ENCODE measurements around the gene RBM44.

Gene RBM44

GRCh38 chr2:237883951-237884446 is 85.4 kb downstream of the RBM44 start:
- Histone ChIP-seq H3K9me3 (replicated peaks in 1 of 11) (no peaks in the 10 kb centered on the region), H3K4me3 (no peak overlapping the region), H3K27me3 (no peaks in the 10 kb centered on the region)

GRCh38 chr2:237884681-237885080 is 86.1 kb downstream of the RBM44 start:
- TF ChIP-seq Cebpa-rat (IDR thresholded peaks at IDR 0.05): no peak
- Histone ChIP-seq H3K27me3 (no peaks in the 10 kb centered on the region), H3K9me3 (replicated peaks in 1 of 11) (no peaks in the 10 kb centered on the region), H3K4me3 (no peak overlapping the region), H3K9ac (no peak overlapping the region), H4K20me1 (no peaks in the 10 kb centered on the region), H3K27ac (no peak overlapping the region), H3K36me3 (no peaks in the 10 kb centered on the region), H3K4me1 (peaks cover 0 to 12% (median 0%) of the 10 kb centered on the region in 10 experiments; a peak in 6 of 20 replicates), H3K4me2 (no peak overlapping the region)

More at GRCh38 chr2:237883951-237884446, 85.4 kb downstream of the RBM44 start:
- H3K27ac ChIP-seq: no peak overlapping the region
- no peaks in the 10 kb centered on the region for H4K20me1 ChIP-seq
- H3K36me3 ChIP-seq: no peaks in the 10 kb centered on the region
- H3K4me2 ChIP-seq: no peak overlapping the region
- H3K4me1 ChIP-seq: peaks cover 0 to 12% (median 0%) of the 10 kb centered on the region in 10 experiments; a peak in 6 of 20 replicates
- H3K9ac ChIP-seq: no peak overlapping the region
- TF ChIP-seq Cebpa-rat (IDR thresholded peaks at IDR 0.05): no peak

- no peaks in the 10 kb centered on the region for H3K36me3 ChIP-seq
Measured at GRCh38 chr2:237885111-237885930, 86.7 kb downstream of the RBM44 start.

GRCh38 chr2:237885931-237886684 is 87.5 kb downstream of the RBM44 start:
- Histone ChIP-seq H3K36me3 (no peaks in the 10 kb centered on the region), H3K9ac (no peak overlapping the region), H4K20me1 (no peaks in the 10 kb centered on the region), H3K4me1 (peaks cover 0 to 12% (median 0%) of the 10 kb centered on the region in 10 experiments; a peak in 6 of 20 replicates), H3K9me3 (replicated peaks in 1 of 11) (no peaks in the 10 kb centered on the region), H3K4me2 (no peak overlapping the region), H3K27me3 (no peaks in the 10 kb centered on the region), H3K27ac (no peak overlapping the region), H3K4me3 (no peak overlapping the region)
- no peak for TF ChIP-seq Cebpa-rat (IDR thresholded peaks at IDR 0.05)

More at GRCh38 chr2:237885111-237885930, 86.7 kb downstream of the RBM44 start:
- Histone ChIP-seq H3K9me3 (replicated peaks in 1 of 11) (no peaks in the 10 kb centered on the region), H3K27me3 (no peaks in the 10 kb centered on the region), H4K20me1 (no peaks in the 10 kb centered on the region), H3K4me3 (no peak overlapping the region), H3K4me2 (no peak overlapping the region), H3K27ac (no peak overlapping the region), H3K4me1 (peaks cover 0 to 12% (median 0%) of the 10 kb centered on the region in 10 experiments; a peak in 6 of 20 replicates), H3K9ac (no peak overlapping the region)
- TF ChIP-seq Cebpa-rat (IDR thresholded peaks at IDR 0.05): no peak

GRCh38 chr2:237886685-237887481 is 88.3 kb downstream of the RBM44 start:
- Histone ChIP-seq H3K9me3 (replicated peaks in 1 of 11) (no peaks in the 10 kb centered on the region), H3K4me3 (no peak overlapping the region), H3K27ac (no peak overlapping the region), H3K9ac (no peak overlapping the region), H3K4me1 (peaks cover 0 to 12% (median 2%) of the 10 kb centered on the region in 10 experiments; a peak in 11 of 20 replicates), H4K20me1 (no peaks in the 10 kb centered on the region), H3K4me2 (no peak overlapping the region), H3K27me3 (no peaks in the 10 kb centered on the region), H3K36me3 (no peaks in the 10 kb centered on the region)
- TF ChIP-seq Cebpa-rat (IDR thresholded peaks at IDR 0.05): no peak

GRCh38 chr2:237888389-237888788 is 89.8 kb downstream of the RBM44 start:
- H3K4me2 ChIP-seq: peak overlapping the region in 1 of 11 experiments; percentile 35; a peak in 1 of 22 replicates
- no peak for TF ChIP-seq Cebpa-rat (IDR thresholded peaks at IDR 0.05)
- H3K36me3 ChIP-seq: no peaks in the 10 kb centered on the region
- H4K20me1 ChIP-seq: no peaks in the 10 kb centered on the region
- no peak overlapping the region for H3K4me3 ChIP-seq
- no peak overlapping the region for H3K27ac ChIP-seq
- H3K9ac ChIP-seq: no peak overlapping the region
- H3K27me3 ChIP-seq: no peaks in the 10 kb centered on the region
- H3K4me1 ChIP-seq: peaks cover 12 to 24% (median 17%) of the 10 kb centered on the region in 10 experiments
- H3K9me3 ChIP-seq (replicated peaks in 1 of 11): no peaks in the 10 kb centered on the region

- no peaks in the 10 kb centered on the region for H3K36me3 ChIP-seq
- no peak overlapping the region for H3K27ac ChIP-seq
- no peak overlapping the region for H3K4me2 ChIP-seq
- H3K4me1 ChIP-seq: peaks cover 19 to 28% (median 22%) of the 10 kb centered on the region in 10 experiments
- no peaks in the 10 kb centered on the region for H4K20me1 ChIP-seq
- no peak overlapping the region for H3K4me3 ChIP-seq
- H3K9ac ChIP-seq: no peak overlapping the region
- TF ChIP-seq Cebpa-rat (IDR thresholded peaks at IDR 0.05): no peak
- H3K9me3 ChIP-seq (replicated peaks in 1 of 11): no peaks in the 10 kb centered on the region
- no peaks in the 10 kb centered on the region for H3K27me3 ChIP-seq
Measured at GRCh38 chr2:237889016-237889415, 90.4 kb downstream of the RBM44 start.

GRCh38 chr2:237889811-237890210 is 91.2 kb downstream of the RBM44 start:
- no peak overlapping the region for H3K27ac ChIP-seq
- no peak overlapping the region for H3K9ac ChIP-seq
- no peak overlapping the region for H3K4me3 ChIP-seq
- no peak overlapping the region for H3K4me2 ChIP-seq
- no peaks in the 10 kb centered on the region for H3K9me3 ChIP-seq (replicated peaks in 1 of 11)
- no peaks in the 10 kb centered on the region for H4K20me1 ChIP-seq
- no peaks in the 10 kb centered on the region for H3K27me3 ChIP-seq
- H3K36me3 ChIP-seq: no peaks in the 10 kb centered on the region
- no peak for TF ChIP-seq Cebpa-rat (IDR thresholded peaks at IDR 0.05)
- H3K4me1 ChIP-seq: peaks cover 24 to 30% (median 28%) of the 10 kb centered on the region in 10 experiments
